Endothelial cell of umbilical vein (primary cell): ENCODE data around the gene CCDC12. TPM values are rescaled to one million over a fixed set of nuclear protein-coding genes. Genes with fewer than 3 reads are reported as not detected.

Experiments used
- BruUV-seq: library from RNA; stranded (reverse); fragments of 400-500 nt; replicated peaks from 2 replicates; lab custom pipeline; 2021; lab: Mats Ljungman, UMichigan
- CTCF ChIA-PET: fragments of 300-600, 350-600 bp; sonication (Branson Sonifier 250); formaldehyde crosslinking; loops from one replicate; lab custom pipeline; 2021; ENCODE audit warnings: antibody characterized with exemption, inconsistent platforms; lab: Charles Lee
- POLR2A ChIA-PET: fragments of 300-600, 350-600 bp; sonication (Branson Sonifier 250); formaldehyde crosslinking; loops from one replicate; lab custom pipeline; 2021; ENCODE audit warnings: antibody characterized with exemption, inconsistent platforms; lab: Charles Lee
- DNase-seq: peaks from one replicate; pipeline ENCODE4 v3.0.0-alpha.2; 2011; ENCODE audit warnings: low read depth, low spot score
- FAIRE-seq: peaks from 2 replicates; lab custom pipeline; 2011; peaks lifted over from hg19 to GRCh38; lab: Jason Lieb, UNC
- H2AFZ ChIP-seq: 2 replicates; pipeline ENCODE4 v1.6.0; 2012; ENCODE audit warnings: low read depth, low read length, control low read depth, inconsistent platforms
- H3K27ac ChIP-seq: 2 replicates; pipeline ENCODE4 v1.5.1; 2011; ENCODE audit warnings: low read depth, mild to moderate bottlenecking, control low read depth, low read length, moderate library complexity; ENCODE audit not compliant: insufficient read depth
- H3K27me3 ChIP-seq, 2 experiments: 2 replicates each; pipeline versions ENCODE4 v1.6.0 to v1.6.1; 2011; ENCODE audit warnings: low read length in 2 of 2, mixed read lengths in 1 of 2; ENCODE audit not compliant: control insufficient read depth in 2 of 2, insufficient read depth in 2 of 2
- H3K36me3 ChIP-seq, 2 experiments: 2 replicates in 1 of 2; 3 replicates in 1 of 2; pipeline ENCODE4 v1.5.1; 2011; ENCODE audit warnings: low read length in 2 of 2, mild to moderate bottlenecking in 1 of 2, moderate library complexity in 1 of 2; ENCODE audit not compliant: control insufficient read depth in 2 of 2, insufficient read depth in 2 of 2; ENCODE audit errors: extremely low read depth in 1 of 2
- H3K4me1 ChIP-seq: 3 replicates; pipeline ENCODE4 v1.5.1; 2011; ENCODE audit warnings: mild to moderate bottlenecking, low read length; ENCODE audit not compliant: control insufficient read depth, insufficient read depth; ENCODE audit errors: extremely low read depth
- H3K4me2 ChIP-seq: 2 replicates; pipeline ENCODE4 v1.6.1; 2011; ENCODE audit warnings: low read length, control low read depth, mixed read lengths; ENCODE audit not compliant: insufficient read depth
- H3K4me3 ChIP-seq, 3 experiments: fragments of 200-600 bp in 1 of 3; sonication (generic), shearing (Covaris generic) in 1 of 3; replicated peaks in 1 of 3; 2 replicates each; pipeline ENCODE4 v1.5.1; 2011 to 2016; ENCODE audit warnings: control low read depth in 3 of 3, low read length in 3 of 3, mild to moderate bottlenecking in 2 of 3, inconsistent platforms in 1 of 3, low read depth in 1 of 3, moderate library complexity in 1 of 3; ENCODE audit not compliant: insufficient read depth in 1 of 3
- H3K79me2 ChIP-seq: 2 replicates; pipeline ENCODE4 v1.6.0; 2012; ENCODE audit warnings: low read length, inconsistent platforms; ENCODE audit not compliant: control insufficient read depth, insufficient read depth
- H3K9ac ChIP-seq: replicated peaks from 2 replicates; pipeline ENCODE3; 2011; ENCODE audit warnings: low read length, control low read depth; ENCODE audit not compliant: insufficient read depth; ENCODE audit errors: extremely low read depth
- H3K9me1 ChIP-seq: replicated peaks from 3 replicates; pipeline ENCODE4 v1.6.0; 2011; ENCODE audit warnings: mild to moderate bottlenecking, low read length; ENCODE audit not compliant: control insufficient read depth, insufficient read depth; ENCODE audit errors: extremely low read depth
- H3K9me3 ChIP-seq: replicated peaks from 2 replicates; pipeline ENCODE4 v1.5.1; 2012; ENCODE audit warnings: low read length, inconsistent platforms; ENCODE audit not compliant: control insufficient read depth, insufficient read depth
- H4K20me1 ChIP-seq: replicated peaks from 2 replicates; pipeline ENCODE3; 2011; ENCODE audit warnings: mild to moderate bottlenecking, low read length; ENCODE audit not compliant: control insufficient read depth, insufficient read depth; ENCODE audit errors: extremely low read depth
- EZH2 ChIP-seq: IDR thresholded peaks from 2 replicates; pipeline ENCODE4 v1.6.1; 2012; ENCODE audit warnings: borderline replicate concordance, low read depth, mild to moderate bottlenecking, moderate library complexity, low read length, inconsistent platforms; ENCODE audit not compliant: severe bottlenecking
- FOS ChIP-seq: IDR thresholded peaks from 2 replicates; pipeline ENCODE4 v1.6.1; 2011; ENCODE audit warnings: mild to moderate bottlenecking, low read length, moderate library complexity, borderline replicate concordance; ENCODE audit not compliant: insufficient read depth
- GATA2 ChIP-seq: IDR thresholded peaks from 2 replicates; pipeline ENCODE4 v1.7.0; 2011; ENCODE audit warnings: low read depth, mild to moderate bottlenecking, moderate library complexity, mixed read lengths, low read length; ENCODE audit not compliant: insufficient read length, insufficient read depth
- JUN ChIP-seq: IDR thresholded peaks from 2 replicates; pipeline ENCODE4 v1.6.1; 2011; ENCODE audit warnings: borderline replicate concordance, low read depth; ENCODE audit not compliant: insufficient read length, insufficient read depth
- MYC ChIP-seq: IDR thresholded peaks from one replicate; pipeline ENCODE4 v1.6.1; 2011; ENCODE audit warnings: mild to moderate bottlenecking, low read depth, low read length
- POLR2A ChIP-seq: IDR thresholded peaks from 2 replicates; pipeline ENCODE4 v1.6.1; 2012; ENCODE audit warnings: low read depth, mild to moderate bottlenecking, control low read depth, low read length
- POLR2AphosphoS5 ChIP-seq: IDR thresholded peaks from 2 replicates; pipeline ENCODE4 v1.6.1; 2012; ENCODE audit warnings: low read depth, mild to moderate bottlenecking, control low read depth, low read length, moderate library complexity; ENCODE audit not compliant: insufficient read depth
- dilution Hi-C: fragments of 300-500 bp; cut with MboI; formaldehyde crosslinking; loops from one replicate; pipeline ENCODE4 v1.15.0; 2019; ENCODE audit warnings: low sequenced_read_pairs; ENCODE audit not compliant: extremely low pct_ligation_motif_present
- intact Hi-C: fragments of 100-400 bp; cut with micrococcal nuclease; formaldehyde crosslinking; loops from one replicate; pipeline ENCODE4 v1.10.0; 2022
- polyA plus RNA-seq, 4 experiments: library from polyadenylated mRNA; depleted of rRNA in 3 of 4; stranded (reverse) in 3 of 4; unstranded in 1 of 4; fragments of >200 nt; gene quantifications; 2 replicates each; pipeline versions ENCODE4 v1.2.1 to v1.2.3, GENCODE V29; 2011 to 2012; ENCODE audit warnings: missing spikeins in 1 of 4
- total RNA-seq: library from RNA; stranded (reverse); gene quantifications from 2 replicates; pipeline ENCODE4 v1.2.3, GENCODE V29; 2021
- TF ChIP-seq, protein P1 (sequence below), 2 donors: IDR thresholded peaks; 1 replicate in 1 of 2; 2 replicates in 1 of 2; pipeline ENCODE4 v1.5.1; 2011; ENCODE audit warnings: low read length in 2 of 2, mild to moderate bottlenecking in 2 of 2, moderate library complexity in 2 of 2, control low read depth in 1 of 2, inconsistent platforms in 1 of 2, low read depth in 1 of 2; ENCODE audit not compliant: insufficient read depth in 1 of 2; ENCODE audit errors: extremely low read depth in 1 of 2
- TF ChIP-seq, protein P2 (sequence below): IDR thresholded peaks from 2 replicates; pipeline ENCODE4 v1.6.1; 2011; ENCODE audit not compliant: insufficient read depth, insufficient read length

Gene CCDC12
- total and polyA plus RNA-seq, 2 donors (not counting 3 experiments of a cell fraction or from before 2014, with no cell fraction given) = 35.1 to 50.5 TPM

DNA sequence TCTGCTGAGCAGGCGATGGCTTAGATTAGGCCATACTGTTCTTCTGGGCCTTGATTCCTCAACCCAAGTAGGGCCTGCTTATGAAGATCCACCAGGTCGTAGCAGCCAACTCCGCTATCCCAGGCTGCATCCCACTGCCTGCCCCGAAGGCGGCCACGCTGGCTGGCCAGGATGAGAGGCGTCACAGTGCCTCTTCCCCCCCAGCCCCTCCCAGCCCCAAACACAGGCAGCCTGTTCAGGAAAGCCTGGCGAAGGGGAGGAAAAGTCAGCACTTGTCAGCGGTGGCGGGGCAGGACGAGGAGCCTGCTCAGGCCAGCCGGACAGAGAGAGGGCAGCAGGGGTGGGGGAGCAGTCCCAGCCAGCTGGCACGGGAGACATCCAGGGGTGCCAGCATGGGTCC lies 87.8 kb downstream of the CCDC12 start:
- no peaks in the 10 kb centered on the region for H3K9me3 ChIP-seq
- BruUV-seq = no TSS peak
- no peak overlapping the region for H3K9ac ChIP-seq
- no peak for FAIRE-seq
- no peak for DNase-seq
- CTCF ChIA-PET = interaction anchor here (1.0 kb wide), 1 partner anchor 11 kb away, joined by 3 read pairs; the partner anchor contains the start of gene PTH1R
- H3K27ac ChIP-seq = no peak overlapping the region
- no peak overlapping the region for H3K4me2 ChIP-seq
- no peaks in the 10 kb centered on the region for H3K79me2 ChIP-seq
- H3K9me1 ChIP-seq = no peaks in the 10 kb centered on the region
- dilution Hi-C loops (no loop called here), intact Hi-C loops (no loop called here)
- POLR2A ChIA-PET = no interaction called here
- no peak overlapping the region for H2AFZ ChIP-seq
- H4K20me1 ChIP-seq = no peaks in the 10 kb centered on the region
- H3K27me3 ChIP-seq = peaks cover 16 to 17% of the 10 kb centered on the region in 2 experiments
- no peak for TF ChIP-seq FOS
- TF ChIP-seq, protein P1, sequence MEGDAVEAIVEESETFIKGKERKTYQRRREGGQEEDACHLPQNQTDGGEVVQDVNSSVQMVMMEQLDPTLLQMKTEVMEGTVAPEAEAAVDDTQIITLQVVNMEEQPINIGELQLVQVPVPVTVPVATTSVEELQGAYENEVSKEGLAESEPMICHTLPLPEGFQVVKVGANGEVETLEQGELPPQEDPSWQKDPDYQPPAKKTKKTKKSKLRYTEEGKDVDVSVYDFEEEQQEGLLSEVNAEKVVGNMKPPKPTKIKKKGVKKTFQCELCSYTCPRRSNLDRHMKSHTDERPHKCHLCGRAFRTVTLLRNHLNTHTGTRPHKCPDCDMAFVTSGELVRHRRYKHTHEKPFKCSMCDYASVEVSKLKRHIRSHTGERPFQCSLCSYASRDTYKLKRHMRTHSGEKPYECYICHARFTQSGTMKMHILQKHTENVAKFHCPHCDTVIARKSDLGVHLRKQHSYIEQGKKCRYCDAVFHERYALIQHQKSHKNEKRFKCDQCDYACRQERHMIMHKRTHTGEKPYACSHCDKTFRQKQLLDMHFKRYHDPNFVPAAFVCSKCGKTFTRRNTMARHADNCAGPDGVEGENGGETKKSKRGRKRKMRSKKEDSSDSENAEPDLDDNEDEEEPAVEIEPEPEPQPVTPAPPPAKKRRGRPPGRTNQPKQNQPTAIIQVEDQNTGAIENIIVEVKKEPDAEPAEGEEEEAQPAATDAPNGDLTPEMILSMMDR (IDR thresholded peaks at IDR 0.05; ENCODE audit: extremely low read depth in 1 of 2, insufficient read depth in 1 of 2, low read depth in 1 of 2, low read length in 2 of 2) = no peak
- TF ChIP-seq JUN = no peak
- no peak for TF ChIP-seq POLR2AphosphoS5
- no peak for TF ChIP-seq GATA2
- no peak for TF ChIP-seq POLR2A
- no peak for TF ChIP-seq EZH2
- TF ChIP-seq, protein P2, sequence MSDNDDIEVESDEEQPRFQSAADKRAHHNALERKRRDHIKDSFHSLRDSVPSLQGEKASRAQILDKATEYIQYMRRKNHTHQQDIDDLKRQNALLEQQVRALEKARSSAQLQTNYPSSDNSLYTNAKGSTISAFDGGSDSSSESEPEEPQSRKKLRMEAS = no peak
- TF ChIP-seq MYC = no peak
- no peaks in the 10 kb centered on the region for H3K36me3 ChIP-seq
- peaks cover 6% of the 10 kb centered on the region for H3K4me1 ChIP-seq
- H3K4me3 ChIP-seq = no peak overlapping the region
